GM21825 (cell line): ENCODE data around the gene SDC1.

Experiments used
- ATAC-seq: cut with Tn5 transposase; IDR thresholded peaks from one replicate; pipeline ENCODE4 v1.9.1; 2021; ENCODE audit warnings: mild to moderate bottlenecking, moderate library complexity; ENCODE audit not compliant: unreplicated experiment

The SDC1 gene

GRCh38 chr2:20173496-20174402 is 51.2 kb downstream of the SDC1 start:
- no peak for ATAC-seq

DNA sequence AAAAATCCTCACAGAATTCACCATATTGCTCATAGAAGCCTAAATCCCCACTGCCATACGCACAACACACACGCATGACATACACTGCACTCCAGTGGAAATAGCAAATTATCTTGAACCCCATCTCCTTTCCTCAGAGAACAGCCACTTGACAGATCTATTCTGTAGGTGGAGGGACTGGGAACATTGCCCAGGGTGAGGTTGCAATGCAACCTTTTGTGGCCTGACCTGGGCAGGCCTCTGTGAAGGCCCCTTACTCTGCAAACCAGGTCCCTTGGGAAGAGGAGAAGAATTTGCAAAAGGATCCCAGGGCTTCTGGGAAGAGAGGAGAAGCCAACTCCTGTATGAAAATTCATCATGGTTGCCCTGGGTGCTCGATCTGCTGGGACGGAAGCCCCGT is 51.9 kb downstream of the SDC1 start:
- ATAC-seq = no peak

DNA sequence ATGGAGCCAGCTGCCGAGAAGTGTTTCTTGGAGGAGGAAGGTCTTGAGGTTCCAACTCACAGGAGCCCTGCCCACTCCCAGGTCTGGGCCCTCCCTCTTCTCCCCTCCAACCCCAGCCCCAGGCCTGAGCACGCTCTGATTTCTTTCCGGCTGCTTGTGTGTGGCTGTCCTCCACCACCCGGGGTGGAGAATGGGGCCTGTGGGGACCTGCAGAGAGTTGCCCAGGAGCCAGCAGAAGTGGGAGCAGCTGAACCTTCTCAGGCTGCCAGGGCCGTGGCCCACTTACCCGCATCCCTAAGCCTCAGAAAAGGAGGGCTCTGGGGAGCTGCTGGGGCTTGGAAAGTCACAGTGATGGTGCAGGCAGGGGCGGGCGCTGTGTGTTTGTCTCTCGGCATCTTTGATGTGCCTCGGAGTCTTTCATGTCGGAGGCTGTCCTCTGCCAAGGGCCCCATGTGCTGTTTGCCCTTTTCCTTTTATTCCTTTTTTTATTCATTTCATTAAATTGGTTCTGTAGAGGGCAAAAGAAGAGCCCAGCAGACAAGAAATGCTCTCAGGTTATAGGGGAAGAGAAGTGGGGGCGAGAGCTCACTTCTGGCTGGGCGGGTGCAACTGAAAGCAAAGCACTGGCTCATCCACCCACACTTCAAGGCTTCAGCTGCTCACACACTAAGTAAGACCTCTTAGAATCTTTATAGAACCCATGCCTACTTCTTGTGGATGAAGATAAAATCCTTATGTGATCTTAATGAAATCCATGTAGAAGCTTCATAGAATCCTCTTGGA is 52.5 kb downstream of the SDC1 start:
- ATAC-seq = no peak

DNA sequence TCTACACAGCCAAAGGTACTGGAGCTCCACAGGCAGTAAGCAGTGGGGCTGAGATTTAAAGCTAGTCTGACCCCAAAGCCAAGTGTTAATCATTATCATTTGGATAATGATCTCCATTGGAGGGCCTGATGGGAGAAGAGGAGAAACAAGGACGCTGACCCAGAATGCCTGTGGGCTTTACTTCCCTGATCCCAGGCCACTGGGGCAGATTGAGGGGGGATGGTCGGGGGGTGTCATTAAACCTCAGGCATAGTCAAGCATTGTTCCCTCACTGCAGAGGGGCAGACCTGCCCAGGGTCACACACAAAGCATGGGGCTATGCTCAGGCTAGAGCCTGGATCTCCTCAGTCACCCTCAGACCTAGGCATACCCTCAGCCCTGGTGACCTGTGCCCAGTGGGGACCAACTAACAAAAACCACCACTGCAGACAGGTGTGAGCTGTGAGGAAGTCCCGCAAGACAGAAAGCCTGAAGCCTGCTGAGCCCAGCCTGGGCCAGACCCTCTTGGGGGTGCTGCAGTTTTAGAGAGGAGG is 53.4 kb downstream of the SDC1 start:
- no peak for ATAC-seq

- ATAC-seq = no peak
Observed at GRCh38 chr2:20170704-20171250, 54.2 kb downstream of the SDC1 start.

DNA sequence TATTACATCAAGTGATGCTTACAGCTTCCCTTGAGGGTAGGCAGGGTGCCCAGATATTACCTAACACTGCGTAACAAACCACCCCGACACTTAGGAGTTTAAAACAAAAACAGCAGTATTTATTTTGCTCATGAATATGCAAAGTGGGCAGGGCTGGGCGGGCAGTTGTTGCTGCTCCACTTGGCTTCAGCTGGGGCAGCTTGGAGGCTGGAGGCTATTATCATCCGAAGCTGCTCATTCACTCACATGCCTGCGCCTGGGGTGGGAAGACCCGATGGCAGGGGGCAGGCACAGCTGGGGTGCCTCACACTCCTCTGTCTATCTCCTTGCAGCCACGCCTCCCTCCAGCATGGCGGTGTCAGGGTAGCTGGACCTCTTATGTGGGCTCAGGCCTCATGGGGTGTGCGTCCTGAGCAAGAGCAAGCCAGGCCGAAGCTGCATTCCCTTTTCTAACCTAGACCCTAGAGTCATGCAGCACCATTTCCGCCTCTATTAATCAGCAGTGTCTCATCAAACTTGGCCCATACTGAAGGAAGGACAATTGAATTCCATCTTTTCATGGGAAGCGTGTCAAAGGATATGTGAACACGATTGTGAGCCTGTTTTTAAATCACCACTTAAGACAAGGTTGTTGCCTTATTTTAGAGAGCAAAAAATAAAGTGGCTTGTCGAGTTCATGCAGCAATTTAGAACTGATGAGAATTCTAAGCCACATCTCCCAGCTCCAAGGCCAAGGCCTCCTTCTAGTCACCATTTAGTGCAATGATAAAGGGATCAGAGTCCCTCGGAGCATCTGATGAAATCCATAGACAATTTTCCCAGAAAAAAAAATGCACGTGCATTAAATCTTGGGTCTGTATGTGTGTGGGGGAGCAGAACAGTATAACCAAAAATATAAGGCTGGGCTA is 54.9 kb downstream of the SDC1 start:
- ATAC-seq = no peak

DNA sequence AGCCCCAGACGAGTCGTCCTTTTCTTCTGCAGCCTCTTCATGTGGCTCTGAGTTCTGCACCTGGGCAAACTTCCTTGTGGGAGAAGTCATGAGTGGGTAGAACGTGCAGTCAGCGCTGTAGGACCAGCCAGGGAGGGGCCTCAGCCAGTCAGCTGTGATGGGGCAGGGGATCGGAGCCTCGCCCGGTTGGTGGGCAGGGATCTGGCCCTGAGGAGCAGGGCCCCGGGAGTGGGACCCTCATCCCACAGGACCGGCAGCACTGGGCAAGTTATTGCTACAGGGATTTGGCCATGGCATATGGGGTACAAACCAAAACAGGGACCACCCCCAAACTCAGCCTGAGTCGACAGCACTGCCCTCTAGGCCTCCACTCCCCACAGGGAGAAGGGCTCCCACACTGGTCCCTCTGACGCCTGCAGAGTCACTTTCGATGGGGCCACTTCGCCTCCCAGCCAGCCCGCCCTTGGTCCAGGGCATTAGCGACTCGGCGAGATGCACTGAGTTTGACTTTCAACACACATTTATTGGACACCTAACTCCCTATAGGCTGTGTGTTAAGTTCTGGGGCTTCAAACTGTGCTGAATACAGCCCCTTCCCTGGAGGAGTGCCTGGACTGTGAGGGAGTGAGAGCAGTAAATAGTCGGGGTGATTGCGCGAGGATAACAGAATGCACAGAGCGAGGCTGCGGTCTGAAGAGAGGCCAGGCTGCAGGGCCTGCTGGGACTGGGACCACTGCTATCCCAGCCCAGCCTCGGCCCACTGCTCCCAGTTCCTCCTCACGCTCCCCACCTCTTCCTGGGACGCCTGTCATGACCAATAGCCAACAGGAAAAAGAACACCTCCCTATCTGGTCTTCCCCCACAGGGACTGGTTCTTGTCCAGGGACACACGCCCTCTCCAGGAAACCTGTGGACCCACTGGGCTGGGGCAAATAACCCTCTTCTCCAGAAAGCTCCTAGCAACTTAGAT is 55.9 kb downstream of the SDC1 start:
- no peak for ATAC-seq

- no peak for ATAC-seq
Observed at GRCh38 chr2:20168048-20168726, 56.7 kb downstream of the SDC1 start.

DNA sequence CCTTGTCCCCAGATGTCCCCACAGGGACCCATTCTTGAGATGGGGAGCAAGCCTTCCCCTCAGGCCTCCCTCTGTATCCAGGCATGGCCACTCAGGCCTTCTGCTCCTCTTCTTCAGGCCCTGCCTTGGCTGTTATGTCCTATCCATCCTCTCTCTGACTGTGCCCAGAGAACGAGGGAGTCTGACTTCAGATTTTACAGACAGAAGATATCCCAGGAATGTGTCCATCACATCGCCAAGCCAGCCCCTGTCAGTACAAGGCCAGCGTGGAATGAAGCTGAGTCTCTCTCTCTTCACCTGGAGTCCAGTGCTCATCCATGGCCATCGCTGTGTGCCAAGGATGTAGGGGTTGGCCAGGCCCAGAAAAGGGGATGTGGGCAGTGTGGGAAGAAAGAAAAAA is 57.6 kb downstream of the SDC1 start:
- ATAC-seq = no peak

DNA sequence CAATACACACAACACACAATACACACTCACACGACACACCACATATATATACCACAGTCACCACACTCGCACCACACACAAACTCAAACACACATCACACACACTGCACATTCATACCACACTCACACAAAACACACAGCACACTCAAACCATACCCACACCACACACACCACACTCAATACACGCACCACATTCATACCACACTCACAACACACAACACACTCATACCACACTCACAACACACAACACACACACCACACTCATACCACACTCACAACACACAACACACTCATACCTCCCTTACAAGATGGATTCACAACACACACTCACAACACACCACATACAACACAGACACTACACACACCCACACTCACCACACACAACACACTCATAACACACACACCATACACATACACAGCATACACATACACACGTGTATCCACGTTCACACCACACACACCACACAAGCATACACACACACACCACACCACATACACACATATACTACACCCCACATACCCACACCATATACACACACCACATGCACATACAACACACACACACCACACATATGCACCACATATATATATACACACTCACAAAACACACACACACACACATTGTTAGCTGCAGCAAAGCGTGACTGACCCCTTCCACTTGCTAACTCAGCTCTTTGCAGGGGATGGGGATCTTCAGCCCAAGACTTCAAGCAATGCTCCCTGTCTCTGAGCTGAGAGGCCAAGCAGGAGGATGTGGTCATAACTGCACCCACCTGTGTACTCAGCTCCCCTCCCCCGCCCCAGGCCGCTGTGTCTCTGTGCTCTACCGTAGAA is 59.0 kb downstream of the SDC1 start:
- no peak for ATAC-seq

DNA sequence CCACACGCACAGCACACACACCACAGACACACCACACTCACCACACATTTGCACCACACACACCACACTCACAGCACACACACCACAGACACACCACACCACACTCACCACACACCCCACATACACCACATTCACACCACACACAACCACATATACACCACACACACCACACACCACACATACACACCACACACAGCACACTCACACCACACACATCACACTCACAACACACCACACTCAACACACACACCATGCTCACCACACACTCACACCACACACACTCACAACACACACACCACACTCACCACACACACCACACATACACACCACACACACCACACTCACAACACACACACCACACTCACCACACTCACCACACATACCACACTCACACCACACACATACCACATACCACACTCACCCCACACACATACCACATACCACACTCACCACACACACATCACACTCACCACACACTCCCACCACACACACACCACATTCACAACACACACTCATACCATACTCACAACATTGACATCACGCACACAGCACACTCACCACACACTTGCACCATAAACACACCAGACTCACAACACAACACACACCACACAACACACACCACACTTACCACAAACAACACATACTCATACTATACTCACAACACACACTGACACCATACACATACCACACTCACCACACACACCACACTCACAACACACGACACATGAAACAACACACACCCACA is 60.0 kb downstream of the SDC1 start:
- no peak for ATAC-seq

- ATAC-seq = no peak
Observed at GRCh38 chr2:20164061-20164733, 60.7 kb downstream of the SDC1 start.

- no peak for ATAC-seq
Observed at GRCh38 chr2:20159411-20160070, 65.4 kb downstream of the SDC1 start.

GRCh38 chr2:20157193-20157891 is 67.6 kb downstream of the SDC1 start:
- no peak for ATAC-seq

DNA sequence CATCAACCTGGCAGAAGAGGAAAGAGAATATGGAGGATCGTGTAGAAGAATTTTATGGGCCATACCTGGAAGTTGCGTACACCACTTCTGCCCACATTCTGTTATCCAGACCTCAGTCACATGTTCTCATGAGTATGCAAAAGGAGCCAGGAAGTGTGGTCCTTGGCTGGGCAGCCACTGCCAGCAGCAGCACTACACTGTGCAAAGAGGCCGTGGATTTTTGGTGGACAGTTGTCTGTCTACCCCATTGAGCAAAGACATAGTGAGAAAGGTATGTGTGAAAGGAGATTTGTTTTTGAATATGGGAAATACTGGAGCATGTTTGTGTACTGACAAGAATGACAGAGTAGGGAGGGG is 68.1 kb downstream of the SDC1 start:
- no peak for ATAC-seq
